ENCODE measurements around the gene TIGAR.

The TIGAR gene

GRCh38 chr12:4286771-4287317, 34.2 kb upstream of the TIGAR start:
- no peak for DNase-seq (ENCODE audit: low spot score)
- TF ChIP-seq, protein P1, sequence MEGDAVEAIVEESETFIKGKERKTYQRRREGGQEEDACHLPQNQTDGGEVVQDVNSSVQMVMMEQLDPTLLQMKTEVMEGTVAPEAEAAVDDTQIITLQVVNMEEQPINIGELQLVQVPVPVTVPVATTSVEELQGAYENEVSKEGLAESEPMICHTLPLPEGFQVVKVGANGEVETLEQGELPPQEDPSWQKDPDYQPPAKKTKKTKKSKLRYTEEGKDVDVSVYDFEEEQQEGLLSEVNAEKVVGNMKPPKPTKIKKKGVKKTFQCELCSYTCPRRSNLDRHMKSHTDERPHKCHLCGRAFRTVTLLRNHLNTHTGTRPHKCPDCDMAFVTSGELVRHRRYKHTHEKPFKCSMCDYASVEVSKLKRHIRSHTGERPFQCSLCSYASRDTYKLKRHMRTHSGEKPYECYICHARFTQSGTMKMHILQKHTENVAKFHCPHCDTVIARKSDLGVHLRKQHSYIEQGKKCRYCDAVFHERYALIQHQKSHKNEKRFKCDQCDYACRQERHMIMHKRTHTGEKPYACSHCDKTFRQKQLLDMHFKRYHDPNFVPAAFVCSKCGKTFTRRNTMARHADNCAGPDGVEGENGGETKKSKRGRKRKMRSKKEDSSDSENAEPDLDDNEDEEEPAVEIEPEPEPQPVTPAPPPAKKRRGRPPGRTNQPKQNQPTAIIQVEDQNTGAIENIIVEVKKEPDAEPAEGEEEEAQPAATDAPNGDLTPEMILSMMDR (conservative IDR thresholded peaks at IDR 0.05; ENCODE audit: low read depth) = no peak
- no peak overlapping the region for H3K27ac ChIP-seq
- POLR2A ChIA-PET (ENCODE audit: low non-redundant PET) = no interaction called here
- CTCF ChIA-PET = no interaction called here

- H3K27ac ChIP-seq = no peak overlapping the region
- POLR2A ChIA-PET (ENCODE audit: low non-redundant PET) = no interaction called here
- DNase-seq (ENCODE audit: low spot score) = no peak
- TF ChIP-seq, protein P1 (conservative IDR thresholded peaks at IDR 0.05; ENCODE audit: low read depth) = no peak
- CTCF ChIA-PET = no interaction called here
Measured at GRCh38 chr12:4287325-4288211, 33.4 kb upstream of the TIGAR start.

- TF ChIP-seq, protein P1 (conservative IDR thresholded peaks at IDR 0.05; ENCODE audit: low read depth) = no peak
- no peak for DNase-seq (ENCODE audit: low spot score)
- no peak overlapping the region for H3K27ac ChIP-seq
- POLR2A ChIA-PET (ENCODE audit: low non-redundant PET) = no interaction called here
- CTCF ChIA-PET = no interaction called here
Measured at GRCh38 chr12:4288296-4289131, 32.5 kb upstream of the TIGAR start.

DNA sequence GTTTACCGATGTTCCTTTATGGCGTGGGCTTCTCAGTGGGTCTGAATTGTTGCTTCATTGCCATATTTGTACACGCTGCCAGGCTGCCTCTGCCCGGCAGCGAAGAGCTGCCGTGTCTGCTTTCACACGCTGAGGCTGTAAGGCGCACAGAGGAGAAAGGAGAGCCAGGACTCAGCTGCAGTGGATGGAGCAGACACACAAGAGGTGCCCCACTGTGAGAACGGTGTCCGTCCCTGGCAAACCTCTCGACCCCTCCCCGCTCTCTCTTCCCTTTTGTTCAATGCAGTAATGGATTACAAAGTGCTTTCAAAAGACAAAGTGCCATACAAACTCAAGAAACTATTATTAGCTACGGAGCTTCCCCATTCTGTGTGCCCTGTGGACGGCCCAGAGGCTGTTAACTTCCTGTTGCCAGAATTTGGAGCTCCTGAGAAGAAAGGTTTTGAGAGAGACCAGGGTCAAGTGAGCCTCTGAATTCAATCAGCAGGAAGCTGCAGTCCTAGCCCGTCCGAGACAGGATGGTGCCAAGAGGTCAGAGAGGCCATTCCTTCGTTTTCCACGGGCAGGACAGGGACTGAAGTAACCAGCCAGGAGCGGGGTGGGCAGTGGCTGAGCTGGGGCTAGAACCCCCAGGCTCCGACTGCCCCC, 31.7 kb upstream of the TIGAR start:
- TF ChIP-seq, protein P1 (conservative IDR thresholded peaks at IDR 0.05; ENCODE audit: low read depth) = no peak
- no peak for DNase-seq (ENCODE audit: low spot score)
- POLR2A ChIA-PET (ENCODE audit: low non-redundant PET) = interaction anchor here (0.5 kb wide), 1 partner anchor 38 kb away, joined by 5 read pairs; no protein-coding TSS in a partner anchor
- no peak overlapping the region for H3K27ac ChIP-seq
- CTCF ChIA-PET = interaction anchor here (0.7 kb wide), 1 partner anchor 64 kb away, joined by 3 read pairs; no protein-coding TSS in a partner anchor

- TF ChIP-seq, protein P1 (conservative IDR thresholded peaks at IDR 0.05; ENCODE audit: low read depth) = no peak
- no peak for DNase-seq (ENCODE audit: low spot score)
- POLR2A ChIA-PET (ENCODE audit: low non-redundant PET) = no interaction called here
- H3K27ac ChIP-seq = no peak overlapping the region
- CTCF ChIA-PET = interaction anchor here (0.7 kb wide), 1 partner anchor 63 kb away, joined by 3 read pairs; no protein-coding TSS in a partner anchor
Measured at GRCh38 chr12:4289998-4290790, 30.8 kb upstream of the TIGAR start.
